NCI-H2227 treated with DMSO at 0.1 percent for 48 hours (cell line): ENCODE measurements around the gene ARHGAP30.
"Not testable (repeated sequence)": the region's sequence is repeated elsewhere in the genome, so short reads cannot be mapped to it uniquely, and the experiment has no call there.

Experiments used
- DNase-seq: peaks from one replicate; lab custom pipeline; 2025; lab: John Stamatoyannopoulos, UW

Gene ARHGAP30

GRCh38 chr1:161069731-161070270 is at the start of gene ARHGAP30:
TSS of gene ARHGAP30 (minus strand) at chr1:161069891. CDS start at chr1:161069624, 267 bp downstream.
- no peak for DNase-seq

- DNase-seq: peak; percentile 90
Measured at GRCh38 chr1:161117759-161118581, 48.3 kb upstream of the ARHGAP30 start, which contains the start of the genes NIT1 and PFDN2. TSS of gene NIT1 (plus strand) at chr1:161118105. CDS start at chr1:161118177, 72 bp downstream. TSS of gene PFDN2 (minus strand) at chr1:161118037. CDS start at chr1:161118026, 11 bp downstream.

GRCh38 chr1:161115961-161116360 is 46.3 kb upstream of the ARHGAP30 start:
- DNase-seq: not testable (repeated sequence)

- no peak for DNase-seq
Measured at GRCh38 chr1:161115132-161115711, 45.5 kb upstream of the ARHGAP30 start.

- DNase-seq: no peak
Measured at GRCh38 chr1:161114556-161114955, 44.9 kb upstream of the ARHGAP30 start.

GRCh38 chr1:161113915-161114314 is 44.2 kb upstream of the ARHGAP30 start:
- DNase-seq: no peak

- no peak for DNase-seq
Measured at GRCh38 chr1:161111527-161111926, 41.8 kb upstream of the ARHGAP30 start.

GRCh38 chr1:161111117-161111516 is 41.4 kb upstream of the ARHGAP30 start:
- no peak for DNase-seq

GRCh38 chr1:161106431-161106830 is 36.7 kb upstream of the ARHGAP30 start:
- no peak for DNase-seq

GRCh38 chr1:161100556-161100955 is 30.9 kb upstream of the ARHGAP30 start:
- DNase-seq: no peak

GRCh38 chr1:161099090-161099802 is 29.6 kb upstream of the ARHGAP30 start:
- no peak for DNase-seq

GRCh38 chr1:161098210-161099068 is 28.7 kb upstream of the ARHGAP30 start, which contains the start of gene KLHDC9:
TSS of gene KLHDC9 (plus strand) at chr1:161098361. CDS start at chr1:161098536, 175 bp downstream.
- DNase-seq: peak; percentile 75

GRCh38 chr1:161096530-161096929 is 26.8 kb upstream of the ARHGAP30 start:
- DNase-seq: no peak

- no peak for DNase-seq
Measured at GRCh38 chr1:161096015-161096414, 26.3 kb upstream of the ARHGAP30 start.

GRCh38 chr1:161095230-161095629 is 25.5 kb upstream of the ARHGAP30 start:
- no peak for DNase-seq

- no peak for DNase-seq
Measured at GRCh38 chr1:161094481-161094880, 24.8 kb upstream of the ARHGAP30 start.

- no peak for DNase-seq
Measured at GRCh38 chr1:161092621-161093028, 22.9 kb upstream of the ARHGAP30 start.

- DNase-seq: no peak
Measured at GRCh38 chr1:161091796-161092507, 22.3 kb upstream of the ARHGAP30 start.

- no peak for DNase-seq
Measured at GRCh38 chr1:161091093-161091492, 21.4 kb upstream of the ARHGAP30 start.

- DNase-seq: peak; percentile 10
Measured at GRCh38 chr1:161090617-161091016, 20.9 kb upstream of the ARHGAP30 start.

GRCh38 chr1:161089938-161090337 is 20.2 kb upstream of the ARHGAP30 start:
- DNase-seq: no peak
